ENCODE results near the gene HNF4A. TPM values are rescaled to one million over a fixed set of nuclear protein-coding genes. Genes with fewer than 3 reads are reported as not detected.

The HNF4A gene
- total RNA-seq, 1 donor from 2014 or later = 0.18 TPM

GRCh38 chr20:44348168-44348659, 7.3 kb upstream of the HNF4A start:
- Histone ChIP-seq H3K4me1 (no peaks in the 10 kb centered on the region), H3K27me3 (ENCODE audit: low read depth) (no peaks in the 10 kb centered on the region), H3K9me3 (no peaks in the 10 kb centered on the region), H3K36me3 (no peaks in the 10 kb centered on the region), H3K4me3 (no peak overlapping the region), H3K27ac (no peak overlapping the region)
- DNase-seq (no peak), ATAC-seq (no peak)
- intact Hi-C loops (cut with DNase I) = no loop called here
- TF ChIP-seq, protein P1, sequence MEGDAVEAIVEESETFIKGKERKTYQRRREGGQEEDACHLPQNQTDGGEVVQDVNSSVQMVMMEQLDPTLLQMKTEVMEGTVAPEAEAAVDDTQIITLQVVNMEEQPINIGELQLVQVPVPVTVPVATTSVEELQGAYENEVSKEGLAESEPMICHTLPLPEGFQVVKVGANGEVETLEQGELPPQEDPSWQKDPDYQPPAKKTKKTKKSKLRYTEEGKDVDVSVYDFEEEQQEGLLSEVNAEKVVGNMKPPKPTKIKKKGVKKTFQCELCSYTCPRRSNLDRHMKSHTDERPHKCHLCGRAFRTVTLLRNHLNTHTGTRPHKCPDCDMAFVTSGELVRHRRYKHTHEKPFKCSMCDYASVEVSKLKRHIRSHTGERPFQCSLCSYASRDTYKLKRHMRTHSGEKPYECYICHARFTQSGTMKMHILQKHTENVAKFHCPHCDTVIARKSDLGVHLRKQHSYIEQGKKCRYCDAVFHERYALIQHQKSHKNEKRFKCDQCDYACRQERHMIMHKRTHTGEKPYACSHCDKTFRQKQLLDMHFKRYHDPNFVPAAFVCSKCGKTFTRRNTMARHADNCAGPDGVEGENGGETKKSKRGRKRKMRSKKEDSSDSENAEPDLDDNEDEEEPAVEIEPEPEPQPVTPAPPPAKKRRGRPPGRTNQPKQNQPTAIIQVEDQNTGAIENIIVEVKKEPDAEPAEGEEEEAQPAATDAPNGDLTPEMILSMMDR (IDR thresholded peaks at IDR 0.05) = no peak

- H3K27me3 ChIP-seq (ENCODE audit: low read depth) = no peaks in the 10 kb centered on the region
- TF ChIP-seq, protein P1 (IDR thresholded peaks at IDR 0.05) = no peak
- no peaks in the 10 kb centered on the region for H3K9me3 ChIP-seq
- DNase-seq (no peak), ATAC-seq (no peak)
- no peaks in the 10 kb centered on the region for H3K36me3 ChIP-seq
- no peak overlapping the region for H3K4me3 ChIP-seq
- no peak overlapping the region for H3K27ac ChIP-seq
- intact Hi-C loops (cut with DNase I) = no loop called here
- H3K4me1 ChIP-seq = no peaks in the 10 kb centered on the region
Observed at GRCh38 chr20:44349349-44349748, 6.2 kb upstream of the HNF4A start.

GRCh38 chr20:44350567-44350966, 4.9 kb upstream of the HNF4A start:
- Histone ChIP-seq H3K4me1 (no peaks in the 10 kb centered on the region), H3K4me3 (no peak overlapping the region), H3K27me3 (ENCODE audit: low read depth) (no peaks in the 10 kb centered on the region), H3K27ac (no peak overlapping the region), H3K36me3 (no peaks in the 10 kb centered on the region), H3K9me3 (no peaks in the 10 kb centered on the region)
- intact Hi-C loops (cut with DNase I) = no loop called here
- TF ChIP-seq, protein P1 (IDR thresholded peaks at IDR 0.05) = no peak
- no peak for DNase-seq
- ATAC-seq = no peak

DNA sequence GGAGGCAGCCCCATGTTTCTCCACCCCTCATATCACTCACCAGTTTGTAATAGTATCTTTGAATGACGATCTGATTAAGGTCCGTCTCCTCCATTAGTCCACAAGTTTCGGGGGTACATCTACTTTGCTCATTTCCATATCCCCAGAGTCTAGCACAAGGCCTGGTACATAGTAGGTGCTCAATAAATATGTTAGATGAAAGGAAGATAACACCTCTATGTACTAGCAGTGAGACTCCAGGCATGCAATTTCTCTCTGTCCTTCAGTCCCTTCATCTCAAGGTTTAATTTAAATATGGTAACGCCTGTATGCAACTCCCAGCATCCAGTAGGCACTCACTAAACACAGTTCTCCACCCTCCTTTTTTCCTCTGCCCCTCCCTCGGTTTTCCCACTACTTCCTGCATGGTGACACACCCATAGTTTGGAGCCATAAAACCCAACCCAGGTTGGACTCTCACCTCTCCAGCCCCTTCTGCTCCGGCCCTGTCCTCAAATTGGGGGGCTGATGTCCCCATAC, 461 bp upstream of the HNF4A start:
- H3K36me3 ChIP-seq = no peaks in the 10 kb centered on the region
- no peak for ATAC-seq
- intact Hi-C loops (cut with DNase I) = no loop called here
- H3K4me3 ChIP-seq = no peak overlapping the region
- TF ChIP-seq, protein P1 (IDR thresholded peaks at IDR 0.05) = no peak
- no peak overlapping the region for H3K27ac ChIP-seq
- H3K9me3 ChIP-seq = no peaks in the 10 kb centered on the region
- DNase-seq = no peak
- H3K4me1 ChIP-seq = peaks cover 6% of the 10 kb centered on the region
- no peaks in the 10 kb centered on the region for H3K27me3 ChIP-seq (ENCODE audit: low read depth)

DNA sequence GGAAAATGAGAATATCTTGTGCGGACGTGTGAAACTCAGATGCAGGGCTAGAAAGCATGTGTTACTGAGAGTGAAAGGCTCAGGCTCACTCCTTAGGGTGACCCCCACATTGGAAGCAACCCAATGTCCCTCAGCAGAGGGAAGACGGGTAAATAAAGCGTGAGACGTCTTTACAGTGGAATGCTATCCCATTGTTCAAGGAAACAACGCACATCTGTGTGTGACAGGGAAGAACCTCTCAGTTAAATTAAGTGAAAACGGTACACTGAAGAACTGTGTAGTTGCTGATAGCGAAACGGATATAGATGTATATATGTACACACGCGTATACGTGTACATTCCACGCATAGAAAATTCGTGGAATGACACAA, 839 bp downstream of the HNF4A start:
- Histone ChIP-seq H3K27ac (no peak overlapping the region), H3K27me3 (ENCODE audit: low read depth) (no peaks in the 10 kb centered on the region), H3K36me3 (no peaks in the 10 kb centered on the region), H3K9me3 (no peaks in the 10 kb centered on the region), H3K4me3 (no peak overlapping the region), H3K4me1 (peaks cover 6% of the 10 kb centered on the region)
- ATAC-seq (no peak), DNase-seq (no peak)
- intact Hi-C loops (cut with DNase I) = no loop called here
- TF ChIP-seq, protein P1 (IDR thresholded peaks at IDR 0.05) = no peak
